Breast epithelium (tissue), 4 donors: Measurements from ENCODE around the gene LYVE1. TPM values are rescaled to one million over a fixed set of nuclear protein-coding genes. Genes with fewer than 3 reads are reported as not detected.

ENCODE experiments used
- DNase-seq, 2 donors: peaks; one replicate each; pipeline ENCODE4 v3.0.0-alpha.2; 2019; ENCODE audit warnings: low spot score in 2 of 2
- H3K27ac ChIP-seq, 2 donors: fragments of 200-600 bp; sonication (generic) in 1 of 2; one replicate each; pipeline ENCODE4 v1.5.1; 2016 to 2019; ENCODE audit warnings: mild to moderate bottlenecking in 1 of 2
- H3K27me3 ChIP-seq, 2 donors: fragments of 200-600 bp; sonication (generic) in 1 of 2; one replicate each; pipeline versions ENCODE4 v1.5.1 to v1.6.0; 2017 to 2019; ENCODE audit warnings: control low read depth in 1 of 2, mild to moderate bottlenecking in 1 of 2
- H3K36me3 ChIP-seq: fragments of 200-600 bp; one replicate; pipeline ENCODE4 v1.5.1; 2019
- H3K4me1 ChIP-seq, 2 donors: fragments of 200-600 bp; sonication (generic); one replicate each; pipeline ENCODE4 v1.5.1; 2016 to 2019; ENCODE audit warnings: control low read depth in 1 of 2
- H3K4me3 ChIP-seq, 3 donors: fragments of 200-600 bp; sonication (generic); 1 replicate in 2 of 3; 2 replicates in 1 of 3; pipeline ENCODE4 v1.5.1; 2016 to 2019; ENCODE audit warnings: mild to moderate bottlenecking in 3 of 3, moderate library complexity in 2 of 3
- H3K9me3 ChIP-seq, 2 donors: fragments of 200-600 bp; sonication (generic) in 1 of 2; one replicate each; pipeline ENCODE4 v1.5.1; 2016 to 2019; ENCODE audit warnings: control low read depth in 1 of 2
- CTCF ChIP-seq, 3 donors: fragments of 450-650 bp; IDR thresholded peaks; one replicate each; pipeline ENCODE4 v1.5.1; 2016 to 2017; ENCODE audit warnings: antibody characterized with exemption in 3 of 3, mild to moderate bottlenecking in 3 of 3, moderate library complexity in 3 of 3
- POLR2A ChIP-seq: fragments of 450-650 bp; IDR thresholded peaks from one replicate; pipeline ENCODE4 v1.6.1; 2016; ENCODE audit warnings: antibody characterized with exemption, mild to moderate bottlenecking, moderate library complexity
- POLR2AphosphoS5 ChIP-seq, 3 donors: sonication (generic); formaldehyde crosslinking; IDR thresholded peaks; one replicate each; pipeline ENCODE4 v1.6.1; 2017; ENCODE audit warnings: antibody characterized with exemption in 3 of 3
- intact Hi-C: fragments of 100-400 bp; cut with DNase I; formaldehyde crosslinking; loops from one replicate; pipeline ENCODE4 v1.15.1; 2023; ENCODE audit warnings: low total_unique reads
- total RNA-seq, 3 donors: library from RNA; depleted of rRNA; stranded (reverse); fragments of >200 nt; gene quantifications; one replicate each; pipeline ENCODE4 v1.1.0, GENCODE V29; 2016

LYVE1 gene
- total RNA-seq, 3 donors from 2014 or later = 39.2 to 218 (median 51.8) TPM

- intact Hi-C loops = no loop called here
Observed at GRCh38 chr11:10603721-10604297, 35.3 kb upstream of the LYVE1 start.

GRCh38 chr11:10602945-10603344 lies 34.5 kb upstream of the LYVE1 start:
- intact Hi-C loops = no loop called here
- DNase-seq = no peak
- Histone ChIP-seq H3K4me3 (no peak overlapping the region), H3K36me3 (no peaks in the 10 kb centered on the region), H3K27ac (no peak overlapping the region), H3K4me1 (no peaks in the 10 kb centered on the region), H3K27me3 (no peaks in the 10 kb centered on the region), H3K9me3 (no peaks in the 10 kb centered on the region)
- TF ChIP-seq POLR2A (no peak), CTCF (IDR thresholded peaks at IDR 0.05) (no peak), POLR2AphosphoS5 (IDR thresholded peaks at IDR 0.05) (no peak)

More at GRCh38 chr11:10603721-10604297, 35.3 kb upstream of the LYVE1 start:
- H3K9me3 ChIP-seq = no peaks in the 10 kb centered on the region
- DNase-seq = no peak
- no peaks in the 10 kb centered on the region for H3K36me3 ChIP-seq
- no peaks in the 10 kb centered on the region for H3K27me3 ChIP-seq
- no peak overlapping the region for H3K27ac ChIP-seq
- no peak overlapping the region for H3K4me3 ChIP-seq
- no peaks in the 10 kb centered on the region for H3K4me1 ChIP-seq
- TF ChIP-seq POLR2A = no peak
- no peak for TF ChIP-seq POLR2AphosphoS5 (IDR thresholded peaks at IDR 0.05)

GRCh38 chr11:10602366-10602765 lies 33.9 kb upstream of the LYVE1 start:
- DNase-seq = no peak
- Histone ChIP-seq H3K9me3 (no peaks in the 10 kb centered on the region), H3K27ac (no peak overlapping the region), H3K27me3 (no peaks in the 10 kb centered on the region), H3K4me1 (no peaks in the 10 kb centered on the region), H3K4me3 (no peak overlapping the region), H3K36me3 (no peaks in the 10 kb centered on the region)
- intact Hi-C loops = no loop called here
- no peak for TF ChIP-seq POLR2AphosphoS5 (IDR thresholded peaks at IDR 0.05)
- no peak for TF ChIP-seq POLR2A
- TF ChIP-seq CTCF (IDR thresholded peaks at IDR 0.05) = no peak

- Histone ChIP-seq H3K36me3 (no peaks in the 10 kb centered on the region), H3K4me3 (no peak overlapping the region), H3K27ac (no peak overlapping the region), H3K4me1 (no peaks in the 10 kb centered on the region), H3K27me3 (no peaks in the 10 kb centered on the region), H3K9me3 (no peaks in the 10 kb centered on the region)
- intact Hi-C loops = no loop called here
- no peak for DNase-seq
- TF ChIP-seq POLR2AphosphoS5 (IDR thresholded peaks at IDR 0.05) (no peak), POLR2A (no peak), CTCF (IDR thresholded peaks at IDR 0.05) (no peak)
Observed at GRCh38 chr11:10601837-10602236, 33.4 kb upstream of the LYVE1 start.

- Histone ChIP-seq H3K36me3 (no peaks in the 10 kb centered on the region), H3K27me3 (no peaks in the 10 kb centered on the region), H3K9me3 (no peaks in the 10 kb centered on the region), H3K4me1 (no peaks in the 10 kb centered on the region), H3K4me3 (no peak overlapping the region), H3K27ac (no peak overlapping the region)
- intact Hi-C loops = no loop called here
- TF ChIP-seq POLR2AphosphoS5 (IDR thresholded peaks at IDR 0.05) (no peak), POLR2A (no peak), CTCF (IDR thresholded peaks at IDR 0.05) (no peak)
- no peak for DNase-seq
Observed at GRCh38 chr11:10600570-10601248, 32.2 kb upstream of the LYVE1 start.
